Naive B cell (primary cell): Measurements from ENCODE around the gene DBNL. TPM values are rescaled to one million over a fixed set of nuclear protein-coding genes. Genes with fewer than 3 reads are reported as not detected.
A peak's percentile ranks its signal among the peaks of the same experiment; 100 is the strongest.
"Not testable (repeated sequence)": the region's sequence is repeated elsewhere in the genome, so short reads cannot be mapped to it uniquely, and the experiment has no call there.

ENCODE experiments used
- ATAC-seq, 2 donors: fragments of 150-1000 bp; cut with Tn5 transposase; 2 replicates each; pipeline ENCODE4 v1.10.0; 2021; ENCODE audit warnings: low read depth in 2 of 2, mild to moderate bottlenecking in 2 of 2, moderate library complexity in 2 of 2
- DNase-seq: peaks from one replicate; pipeline ENCODE4 v3.0.0; 2022
- H3K27ac Mint-ChIP-seq, 6 donors: one replicate each; pipeline ENCODE4 v1.8.0; 2020 to 2022; ENCODE audit warnings: mild to moderate bottlenecking in 6 of 6, mixed read lengths in 6 of 6, moderate library complexity in 5 of 6, inconsistent platforms in 2 of 6
- H3K27me3 Mint-ChIP-seq, 3 donors: one replicate each; pipeline ENCODE4 v1.8.0; 2021 to 2022; ENCODE audit warnings: mixed read lengths in 3 of 3, mild to moderate bottlenecking in 1 of 3
- H3K36me3 Mint-ChIP-seq, 2 donors: one replicate each; pipeline ENCODE4 v1.8.0; 2020 to 2022; ENCODE audit warnings: mixed read lengths in 2 of 2, inconsistent platforms in 1 of 2, mild to moderate bottlenecking in 1 of 2
- H3K4me1 Mint-ChIP-seq, 3 donors: one replicate each; pipeline ENCODE4 v1.8.0; 2020 to 2022; ENCODE audit warnings: mixed read lengths in 3 of 3, inconsistent platforms in 1 of 3, mild to moderate bottlenecking in 1 of 3, moderate library complexity in 1 of 3
- H3K4me3 Mint-ChIP-seq, 8 donors: one replicate each; pipeline ENCODE4 v1.8.0; 2020 to 2022; ENCODE audit warnings: mild to moderate bottlenecking in 8 of 8, mixed read lengths in 8 of 8, moderate library complexity in 8 of 8, inconsistent platforms in 2 of 8
- H3K9me3 Mint-ChIP-seq, 7 donors: one replicate each; pipeline ENCODE4 v1.8.0; 2020 to 2022; ENCODE audit warnings: mixed read lengths in 7 of 7, mild to moderate bottlenecking in 5 of 7, inconsistent platforms in 2 of 7, moderate library complexity in 1 of 7
- polyA plus RNA-seq, 6 donors: library from polyadenylated mRNA; unstranded; fragments of 300-500 nt; fragmentation: Illumina TruSeq; gene quantifications; one replicate each; pipeline ENCODE4 v1.2.3, GENCODE V29; 2021; ENCODE audit warnings: low read depth in 6 of 6

The DBNL gene
- polyA plus RNA-seq, 6 donors from 2014 or later = 226 to 512 (median 348) TPM

DNA sequence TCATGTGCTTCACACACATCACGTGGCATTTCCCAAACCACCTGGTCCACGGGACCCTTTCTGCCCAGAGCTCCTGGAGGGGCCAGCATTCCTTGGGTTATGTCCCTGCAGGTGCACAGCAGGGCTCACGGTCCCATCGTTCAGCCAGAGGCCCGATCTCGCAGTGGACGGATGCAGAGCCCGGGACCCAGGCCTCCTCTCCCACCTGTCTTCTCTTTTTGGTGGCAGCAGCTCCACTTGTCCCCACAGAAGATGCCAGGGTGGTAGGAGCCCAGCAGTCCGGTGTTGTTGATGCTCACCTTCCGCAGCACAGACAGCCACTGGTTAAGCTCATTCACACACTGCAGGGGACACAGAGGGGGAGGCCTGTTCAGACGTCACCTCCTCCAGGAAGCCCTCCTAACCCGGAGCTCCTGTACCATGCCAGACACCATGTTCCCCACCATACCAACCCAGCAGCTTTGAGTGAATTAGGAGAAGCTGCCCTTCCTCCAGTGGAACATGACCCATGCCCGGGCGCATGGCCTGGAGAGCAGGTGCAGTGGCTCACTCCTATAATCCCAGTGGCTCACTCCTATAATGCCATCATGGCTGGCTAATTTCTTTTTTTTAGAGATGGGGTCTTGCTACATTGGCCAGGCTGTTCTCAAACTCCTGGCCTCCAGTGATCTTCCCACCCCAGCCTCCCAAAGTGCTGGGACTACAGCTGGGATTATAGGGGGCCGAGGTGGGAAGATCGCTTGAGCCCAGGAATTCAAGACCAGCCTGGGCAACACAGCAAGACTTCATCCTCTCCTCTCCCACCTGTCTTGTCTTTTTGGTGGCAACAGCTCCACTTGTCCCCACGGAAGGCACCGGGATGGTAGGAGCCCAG lies 10.3 kb upstream of the DBNL start:
- ATAC-seq, H3K9me3 Mint-ChIP-seq, H3K4me3 Mint-ChIP-seq, H3K36me3 Mint-ChIP-seq, H3K4me1 Mint-ChIP-seq, H3K27me3 Mint-ChIP-seq, H3K27ac Mint-ChIP-seq, DNase-seq: not testable (repeated sequence)

DNA sequence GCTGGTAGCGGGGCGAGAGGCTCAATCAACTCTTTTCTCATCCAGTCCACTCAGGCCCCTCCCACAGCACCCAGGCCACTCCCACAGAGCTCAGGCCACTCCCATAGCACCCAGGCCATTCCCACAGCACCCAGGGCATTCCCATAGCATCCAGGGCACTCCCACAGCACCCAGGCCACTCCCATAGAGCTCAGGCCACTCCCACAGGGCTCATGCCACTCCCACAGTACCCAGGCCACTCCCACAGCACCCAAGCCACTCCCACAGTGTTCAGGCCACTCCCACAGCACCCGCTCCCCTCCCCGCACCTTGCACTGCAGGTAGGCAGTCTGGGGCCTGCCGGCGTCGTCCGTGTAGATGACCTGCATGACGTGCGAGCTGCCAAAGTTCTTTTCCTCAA lies 8.1 kb upstream of the DBNL start:
- peak in 1 of 2 donors; percentile 2 for ATAC-seq
- H3K36me3 Mint-ChIP-seq, H3K9me3 Mint-ChIP-seq, H3K27me3 Mint-ChIP-seq, DNase-seq, H3K4me3 Mint-ChIP-seq, H3K4me1 Mint-ChIP-seq: not testable (repeated sequence)
- peak overlapping the region in 1 of 6 donors; percentile 76 for H3K27ac Mint-ChIP-seq

DNA sequence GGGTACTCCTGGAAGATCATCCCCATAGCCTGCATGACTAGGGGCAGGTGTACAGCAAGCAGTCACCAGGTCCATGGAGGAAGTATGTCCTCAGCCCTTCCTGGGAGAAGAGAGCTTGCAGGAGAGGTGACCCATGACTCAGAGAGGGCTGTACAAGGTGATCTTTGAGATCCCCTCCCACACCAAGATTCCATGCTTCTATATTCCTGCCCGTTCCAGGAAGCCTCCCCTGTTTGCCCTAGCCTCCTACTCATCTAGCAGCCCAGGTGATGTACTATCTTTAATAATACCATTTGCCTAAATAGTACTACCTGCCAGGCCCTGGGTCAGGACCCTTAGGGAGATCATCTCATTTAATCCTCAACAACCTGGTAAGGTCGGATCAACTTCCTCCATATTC lies 6.6 kb upstream of the DBNL start:
- not testable (repeated sequence) for H3K9me3 Mint-ChIP-seq, DNase-seq, H3K36me3 Mint-ChIP-seq, H3K27me3 Mint-ChIP-seq, ATAC-seq
- Mint-ChIP-seq H3K27ac (peak overlapping the region in 4 of 6 donors; percentile 64 to 95 (median 83)), H3K4me1 (peaks cover 7 to 11% (median 8%) of the 10 kb centered on the region in 3 donors), H3K4me3 (peak overlapping the region in 2 of 8 donors; percentile 21 to 39)

GRCh38 chr7:44038553-44038952 lies 5.9 kb upstream of the DBNL start:
- DNase-seq, H3K9me3 Mint-ChIP-seq, H3K4me3 Mint-ChIP-seq, ATAC-seq, H3K27me3 Mint-ChIP-seq, H3K36me3 Mint-ChIP-seq: not testable (repeated sequence)
- Mint-ChIP-seq H3K4me1 (peaks cover 8 to 12% (median 8%) of the 10 kb centered on the region in 3 donors), H3K27ac (peak overlapping the region in 2 of 6 donors; percentile 71 to 95)

DNA sequence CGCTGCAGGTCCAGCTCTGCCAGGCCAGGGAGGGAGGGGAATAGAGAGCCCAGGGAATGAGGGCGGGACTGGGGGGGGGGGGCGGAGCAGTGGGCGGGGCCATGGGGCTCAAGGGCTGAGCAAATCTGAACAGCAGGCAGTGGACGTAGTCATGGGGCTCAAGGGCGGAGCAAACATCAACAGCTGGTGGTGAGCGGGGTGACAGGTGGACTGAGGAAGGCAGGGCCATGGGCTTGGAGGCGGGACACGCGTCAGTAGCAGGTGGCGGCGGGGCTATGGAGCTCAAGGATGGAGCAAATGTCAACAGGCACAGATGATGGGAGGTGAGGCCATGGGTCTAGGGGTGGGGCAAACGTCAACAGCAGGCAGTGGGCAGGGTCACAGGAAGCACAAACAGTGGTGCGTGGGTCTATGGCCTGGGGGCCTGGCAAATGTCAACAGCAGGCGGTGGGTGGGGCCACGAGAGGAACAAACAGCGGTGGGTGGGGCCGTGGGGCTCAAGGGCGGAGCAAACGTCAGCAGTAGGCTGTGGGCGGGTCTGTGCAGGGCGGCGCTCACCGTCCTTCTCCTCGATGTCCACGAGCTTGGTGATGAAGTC lies 5.4 kb upstream of the DBNL start:
- H3K4me1 Mint-ChIP-seq = peaks cover 11 to 17% (median 14%) of the 10 kb centered on the region in 3 donors
- H3K36me3 Mint-ChIP-seq, H3K9me3 Mint-ChIP-seq, H3K27me3 Mint-ChIP-seq: not testable (repeated sequence)
- peak; percentile 69 to 74 for ATAC-seq
- peak overlapping the region; percentile 61 to 87 (median 81) for H3K4me3 Mint-ChIP-seq
- DNase-seq = peak; percentile 90
- H3K27ac Mint-ChIP-seq = peak overlapping the region; percentile 71 to 98 (median 96)

DNA sequence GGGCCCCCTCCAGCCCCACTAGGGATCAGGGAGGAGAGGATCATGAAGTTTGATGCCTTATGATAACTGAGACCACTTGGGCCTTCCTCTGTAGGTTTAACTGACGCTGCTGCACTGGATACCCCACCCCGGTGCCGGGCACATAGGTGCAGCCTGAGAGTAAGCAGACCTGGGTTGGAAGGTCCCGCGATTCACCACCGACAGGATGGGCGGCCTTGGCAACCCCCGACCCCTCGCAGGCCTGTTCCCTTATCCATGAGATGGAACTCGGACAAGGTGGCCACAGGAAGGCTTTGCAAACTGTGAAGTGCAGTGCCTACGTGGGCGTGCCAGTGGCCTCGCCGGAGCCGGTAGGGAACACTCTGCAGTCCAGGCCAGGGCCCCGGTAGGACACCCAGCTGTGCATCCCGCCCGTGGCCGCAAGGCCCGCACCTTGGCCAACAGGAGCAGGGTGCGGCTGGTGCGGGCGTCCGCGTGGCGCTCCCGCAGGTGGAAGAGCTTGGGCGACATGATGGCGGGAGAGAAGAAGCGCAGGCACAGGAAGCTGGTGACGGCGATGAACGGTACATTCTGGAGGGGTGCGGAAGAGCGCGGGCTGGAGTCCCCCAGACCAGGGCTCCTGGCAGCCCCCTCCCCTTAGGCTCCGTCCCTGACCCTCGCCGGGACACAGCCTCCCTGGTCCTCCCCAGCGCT lies 4.6 kb upstream of the DBNL start:
- peak; percentile 14 to 17 for ATAC-seq
- not testable (repeated sequence) for DNase-seq, H3K9me3 Mint-ChIP-seq, H3K36me3 Mint-ChIP-seq, H3K27me3 Mint-ChIP-seq
- Mint-ChIP-seq H3K4me3 (peak overlapping the region in 7 of 8 donors; percentile 32 to 85 (median 71)), H3K4me1 (peaks cover 12 to 20% (median 19%) of the 10 kb centered on the region in 3 donors), H3K27ac (peak overlapping the region in 3 of 6 donors; percentile 70 to 80 (median 75))

DNA sequence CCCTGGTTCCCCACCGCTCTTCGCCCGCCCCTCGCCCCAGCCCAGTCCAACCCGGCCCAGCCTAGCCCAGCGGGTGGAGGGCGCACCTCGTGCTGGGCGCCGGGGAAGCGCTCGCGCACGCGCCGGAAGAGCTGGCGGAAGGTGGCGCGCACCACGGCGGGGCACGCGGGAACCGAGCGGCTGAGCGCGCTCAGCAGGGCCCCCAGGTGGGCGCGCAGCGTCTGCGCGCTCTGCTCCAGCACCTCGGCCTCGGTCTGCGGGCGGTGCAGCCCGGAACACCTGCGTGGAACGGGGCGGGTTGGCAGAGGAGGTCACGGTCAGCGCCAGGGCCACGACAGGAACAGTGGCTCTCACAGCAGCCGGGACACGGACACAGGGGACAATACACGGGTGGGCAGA lies 4.0 kb upstream of the DBNL start:
- DNase-seq = peak; percentile 78
- peak overlapping the region; percentile 85 to 96 (median 94) for H3K27ac Mint-ChIP-seq
- ATAC-seq = peak; percentile 59 to 63
- H3K4me3 Mint-ChIP-seq = peak overlapping the region; percentile 75 to 85 (median 79)
- H3K36me3 Mint-ChIP-seq, H3K9me3 Mint-ChIP-seq, H3K27me3 Mint-ChIP-seq: not testable (repeated sequence)
- peaks cover 14 to 23% (median 21%) of the 10 kb centered on the region in 3 donors for H3K4me1 Mint-ChIP-seq

DNA sequence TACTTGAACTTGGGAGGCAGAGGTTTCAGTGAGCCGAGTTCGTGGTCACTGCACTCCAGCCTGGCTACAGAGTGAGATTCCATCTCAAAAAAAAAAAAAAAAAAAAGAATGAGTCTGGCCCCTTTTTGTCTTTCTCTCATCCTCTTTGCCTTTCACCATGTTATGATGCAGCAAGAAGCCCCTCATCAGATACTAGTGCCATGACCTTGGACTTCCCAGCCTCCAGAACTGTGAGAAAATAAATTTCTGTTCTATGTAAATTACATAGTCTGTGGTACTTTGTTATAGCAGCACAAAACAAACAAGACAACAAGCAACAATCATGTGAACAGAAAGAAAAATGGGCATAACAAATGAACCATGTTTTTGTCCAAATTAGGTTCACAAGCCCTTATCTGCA lies 2.3 kb upstream of the DBNL start:
- Mint-ChIP-seq H3K27me3 (no peaks in the 10 kb centered on the region), H3K27ac (peak overlapping the region; percentile 30 to 96 (median 66)), H3K9me3 (no peaks in the 10 kb centered on the region), H3K4me1 (peaks cover 31 to 41% (median 39%) of the 10 kb centered on the region in 3 donors), H3K36me3 (peaks cover 9% of the 10 kb centered on the region in 2 donors), H3K4me3 (peak overlapping the region in 2 of 8 donors; percentile 27 to 33)
- no peak for ATAC-seq
- DNase-seq = no peak

DNA sequence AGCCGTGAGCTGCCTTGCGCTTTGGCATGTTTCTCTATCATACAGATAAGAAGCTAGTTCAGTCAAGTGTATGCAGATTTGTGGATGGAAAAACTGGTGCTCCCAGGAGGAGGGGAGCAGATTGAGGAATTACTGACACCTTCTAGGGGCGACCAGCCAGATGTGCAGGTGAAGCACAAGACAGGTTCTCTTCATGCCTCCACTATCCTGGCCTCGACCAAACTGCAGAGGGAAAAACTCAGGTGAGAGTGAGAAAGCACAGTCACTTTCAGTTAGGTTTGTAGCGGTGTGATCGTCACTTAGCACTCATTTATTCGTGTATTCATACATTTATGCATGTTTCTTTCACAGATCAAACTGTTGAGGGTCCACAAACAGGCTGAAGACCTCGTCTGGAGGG lies 600 bp upstream of the DBNL start:
- Mint-ChIP-seq H3K9me3 (no peaks in the 10 kb centered on the region), H3K4me1 (peaks cover 42 to 57% (median 55%) of the 10 kb centered on the region in 3 donors)

DNA sequence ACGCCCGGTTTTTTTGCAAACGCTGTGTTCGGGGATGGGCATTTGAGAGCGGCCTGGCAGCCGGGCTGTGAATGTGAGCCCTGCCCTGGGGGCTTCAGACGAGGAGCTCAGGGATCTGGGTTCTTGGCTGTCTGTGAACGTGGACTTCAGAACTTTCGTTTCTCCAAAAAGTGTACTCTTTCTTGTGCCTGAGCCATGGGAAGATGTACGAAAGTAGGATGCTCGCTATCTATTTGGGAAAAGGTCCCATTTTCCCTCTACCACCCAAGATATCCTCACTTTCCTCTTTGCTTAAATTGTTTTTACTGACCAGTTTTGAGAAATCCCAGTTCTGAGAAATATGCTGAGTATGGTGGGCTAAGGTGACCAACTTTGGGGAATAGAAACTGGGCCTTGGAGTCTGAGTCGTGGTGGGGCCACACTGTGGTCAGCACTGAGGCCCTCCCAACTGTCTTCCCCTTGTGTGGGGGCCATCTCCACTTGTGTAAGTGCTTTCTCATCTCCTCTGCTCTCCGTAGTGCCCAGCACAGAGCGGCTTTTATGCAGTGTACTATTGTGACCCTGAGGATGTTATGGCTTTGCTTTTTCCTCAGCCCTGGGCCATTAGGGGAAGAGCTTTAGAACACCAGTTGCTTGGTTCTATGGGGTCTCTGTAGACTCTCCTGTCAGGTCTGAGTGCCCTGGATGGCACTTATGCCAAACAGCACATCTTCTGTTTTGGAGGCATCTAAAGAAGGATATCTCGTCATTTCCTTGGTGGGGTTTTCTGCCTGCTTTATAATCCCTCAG lies 918 bp downstream of the DBNL start:
- peak overlapping the region; percentile 98 to 100 (median 99) for H3K27ac Mint-ChIP-seq
- ATAC-seq = no peak

More for the DNA sequence above, 600 bp upstream of the DBNL start:
- peak overlapping the region; percentile 86 to 99 (median 99) for H3K27ac Mint-ChIP-seq
- no peaks in the 10 kb centered on the region for H3K27me3 Mint-ChIP-seq
- H3K4me3 Mint-ChIP-seq = peak overlapping the region; percentile 92 to 97 (median 94)
- ATAC-seq (no peak), DNase-seq (no peak)
- peaks cover 9% of the 10 kb centered on the region in 2 donors for H3K36me3 Mint-ChIP-seq

GRCh38 chr7:44046321-44047061 lies 2.0 kb downstream of the DBNL start:
- Mint-ChIP-seq H3K4me3 (peak overlapping the region; percentile 92 to 97 (median 94)), H3K9me3 (no peaks in the 10 kb centered on the region), H3K36me3 (peaks cover 9 to 12% of the 10 kb centered on the region in 2 donors), H3K4me1 (peaks cover 56 to 74% (median 74%) of the 10 kb centered on the region in 3 donors), H3K27me3 (no peaks in the 10 kb centered on the region), H3K27ac (peak overlapping the region; percentile 98 to 100 (median 99))
- peak; percentile 89 for ATAC-seq
- peak; percentile 90 for DNase-seq

More for the DNA sequence above, 918 bp downstream of the DBNL start:
- Mint-ChIP-seq H3K27me3 (no peaks in the 10 kb centered on the region), H3K9me3 (no peaks in the 10 kb centered on the region), H3K36me3 (peaks cover 9 to 11% of the 10 kb centered on the region in 2 donors), H3K4me3 (peak overlapping the region; percentile 92 to 97 (median 94)), H3K4me1 (peaks cover 49 to 70% (median 69%) of the 10 kb centered on the region in 3 donors)
- DNase-seq = no peak
